HG03342 (cell line): ENCODE results near the gene INF2.
A peak's percentile ranks its signal among the peaks of the same experiment; 100 is the strongest.
"Not testable (repeated sequence)": the region's sequence is repeated elsewhere in the genome, so short reads cannot be mapped to it uniquely, and the experiment has no call there.

Source experiments
- ATAC-seq: cut with Tn5 transposase; IDR thresholded peaks from one replicate; pipeline ENCODE4 v1.9.1; 2021; ENCODE audit warnings: mild to moderate bottlenecking, moderate library complexity; ENCODE audit not compliant: unreplicated experiment

The INF2 gene

DNA sequence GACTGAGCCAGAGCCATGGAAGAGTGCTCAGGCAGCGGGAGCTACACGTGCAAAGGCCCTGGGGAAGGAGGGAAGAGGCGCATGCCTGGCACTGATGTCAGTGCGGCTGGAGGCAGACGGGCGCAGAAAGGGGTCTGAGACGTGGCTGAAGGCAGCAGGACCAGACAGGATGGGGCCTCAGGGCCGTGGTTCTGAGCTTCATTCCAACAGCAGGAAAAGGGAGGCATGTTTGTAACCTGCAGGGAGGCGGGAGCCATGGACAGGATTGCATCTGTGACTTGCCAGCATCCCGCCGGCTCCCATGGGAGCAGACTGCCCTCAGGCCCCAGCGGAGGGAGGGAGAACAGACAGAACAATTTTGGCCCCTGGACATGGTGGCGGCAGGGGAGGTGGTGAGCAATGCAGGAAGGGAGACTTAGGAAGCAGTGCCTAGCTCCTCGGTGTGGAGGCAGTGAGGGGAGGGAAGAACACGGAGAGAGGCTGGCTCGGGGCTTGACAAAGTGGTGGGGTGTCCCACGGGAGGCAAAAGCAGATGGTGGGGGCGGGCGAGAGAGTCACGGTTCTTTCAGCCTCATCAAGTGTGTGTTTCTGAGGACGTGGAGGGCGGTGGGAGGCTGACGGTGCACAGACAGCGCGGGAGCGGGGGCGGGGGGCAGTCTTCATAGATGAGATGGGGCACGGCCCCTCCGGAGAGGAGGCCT, 33.3 kb upstream of the INF2 start:
- ATAC-seq, result no peak

DNA sequence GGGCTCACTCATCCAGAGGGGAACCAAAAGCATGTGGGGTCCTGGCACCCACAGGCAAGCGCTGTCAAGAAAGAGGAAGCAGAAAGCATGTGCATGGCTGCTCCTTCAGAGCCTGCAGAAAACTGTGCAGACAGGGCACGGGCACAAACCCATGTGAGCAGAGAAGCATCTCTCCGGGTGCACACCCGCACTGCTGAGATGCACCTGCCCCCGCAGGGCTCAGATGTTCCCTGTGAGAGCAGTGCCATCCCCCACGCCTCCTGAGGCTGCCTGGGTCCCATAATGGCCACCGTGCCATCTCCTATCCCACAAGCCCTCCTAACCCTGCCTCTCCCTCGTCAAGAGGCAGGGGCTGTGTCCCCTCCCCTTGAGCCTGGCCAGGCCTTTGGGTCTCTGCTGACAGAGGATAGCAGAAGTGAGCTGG, 32.3 kb upstream of the INF2 start:
- peak; percentile 30 for ATAC-seq

DNA sequence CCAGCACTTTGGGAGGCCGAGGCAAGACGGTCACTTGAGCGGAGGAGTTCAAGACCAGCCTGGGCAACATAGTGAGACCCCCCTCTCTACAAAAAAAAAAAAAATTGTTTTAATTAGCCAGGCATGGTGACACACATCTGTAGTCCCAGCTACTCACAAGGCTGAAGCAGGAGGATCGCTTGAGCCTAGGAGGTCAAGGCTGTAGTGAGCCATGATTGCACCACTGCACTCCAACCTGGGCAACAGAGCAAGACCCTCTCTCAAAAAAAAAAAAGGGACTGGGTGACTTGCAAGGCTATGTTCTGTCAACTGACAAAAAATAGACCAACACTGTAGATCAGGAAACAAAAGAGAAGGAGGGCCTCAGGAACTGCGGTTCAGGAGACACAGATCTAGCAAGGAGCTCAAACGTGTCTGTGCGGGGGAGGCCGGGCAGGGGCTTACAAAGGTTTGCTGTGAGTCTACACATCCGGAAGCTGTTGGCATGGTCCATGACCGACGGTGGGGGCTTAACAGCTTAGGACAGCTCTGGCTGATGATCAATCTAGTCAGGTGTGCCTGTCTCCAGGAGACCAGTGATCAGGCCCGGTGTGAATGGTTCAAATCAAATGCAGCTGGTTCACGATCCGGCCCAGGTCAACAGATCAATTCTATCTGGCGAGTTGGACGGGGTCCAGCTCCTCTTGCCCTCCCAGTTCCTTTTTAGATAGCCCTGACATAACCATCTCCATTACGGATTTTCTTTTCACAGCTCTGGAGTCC, 31.7 kb upstream of the INF2 start:
- peak; percentile 45 for ATAC-seq

DNA sequence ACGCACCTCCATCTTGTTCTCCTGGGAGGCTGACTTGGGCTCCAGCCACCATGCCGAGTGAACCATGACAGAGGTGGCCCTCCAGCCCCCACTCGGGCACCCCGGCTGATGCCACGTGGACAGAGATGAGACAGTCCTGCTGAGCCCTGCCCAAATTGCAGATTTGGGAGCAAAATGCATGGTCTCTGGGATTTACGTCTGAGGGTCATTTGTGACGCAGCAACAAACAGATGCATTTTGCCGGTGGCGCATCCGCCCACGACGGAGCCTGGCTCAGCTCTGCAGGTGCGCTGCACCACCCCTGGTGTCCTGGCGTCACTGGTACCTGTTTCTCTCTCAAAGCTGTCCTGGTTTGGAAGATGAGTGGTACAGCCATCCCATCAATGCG, 31.1 kb upstream of the INF2 start:
- ATAC-seq, result no peak

DNA sequence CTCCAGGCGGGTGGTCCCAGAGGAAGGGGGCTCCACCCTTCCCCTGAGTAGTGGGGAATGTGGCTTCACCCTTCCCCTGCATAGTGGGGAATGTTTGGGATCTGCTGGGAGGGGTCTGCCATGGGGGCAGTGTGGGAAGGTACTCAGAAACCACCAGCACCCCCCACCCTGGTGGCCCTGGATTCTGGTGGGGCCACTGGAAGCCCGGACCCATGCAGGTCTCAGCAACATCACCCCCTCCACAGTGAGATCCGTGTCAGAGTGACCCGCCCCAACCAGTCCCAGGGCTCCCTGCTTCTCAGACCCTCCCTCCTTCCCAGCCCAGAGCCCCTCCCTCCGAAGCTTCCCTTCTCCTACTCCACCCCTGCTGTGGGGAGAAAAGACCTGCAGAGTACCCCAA, 30.3 kb upstream of the INF2 start:
- ATAC-seq, result no peak

DNA sequence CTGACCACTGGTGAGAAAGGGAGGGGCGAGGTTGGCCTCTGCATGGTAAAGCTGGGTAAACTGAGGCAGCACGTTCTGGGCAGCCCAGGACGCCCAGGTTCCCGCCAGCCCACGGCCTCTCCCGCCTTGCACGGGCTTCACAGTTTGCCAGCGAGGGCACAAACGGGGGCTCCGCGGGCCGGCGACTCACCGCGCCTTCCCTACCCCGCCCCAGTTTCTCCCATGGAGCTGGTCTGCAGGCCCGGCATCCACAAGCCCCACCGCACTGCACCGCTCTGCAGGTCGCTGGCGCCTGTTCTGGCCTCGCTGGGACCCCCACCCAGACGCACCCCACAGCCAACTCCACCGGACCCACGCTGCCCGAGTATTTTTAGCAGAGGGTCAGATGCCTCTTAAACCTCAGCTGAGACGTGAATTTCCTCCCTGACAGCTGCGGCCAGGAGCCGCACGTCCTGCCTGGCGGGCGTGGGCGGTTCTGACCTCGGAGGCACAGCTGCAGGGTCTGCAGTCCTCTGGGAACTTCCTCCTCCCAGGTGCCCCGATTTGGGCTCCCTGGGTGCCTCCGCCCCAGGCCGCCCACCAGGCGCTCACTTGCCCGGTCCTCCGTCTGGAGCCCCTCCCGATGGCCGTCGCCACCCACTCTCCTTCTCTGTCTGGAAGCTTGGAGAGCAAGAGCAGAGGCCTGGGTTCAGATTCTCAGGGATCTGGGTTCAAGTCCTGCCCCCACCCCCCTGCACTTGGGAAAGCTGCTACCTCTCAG, 29.5 kb upstream of the INF2 start:
- ATAC-seq, result no peak

DNA sequence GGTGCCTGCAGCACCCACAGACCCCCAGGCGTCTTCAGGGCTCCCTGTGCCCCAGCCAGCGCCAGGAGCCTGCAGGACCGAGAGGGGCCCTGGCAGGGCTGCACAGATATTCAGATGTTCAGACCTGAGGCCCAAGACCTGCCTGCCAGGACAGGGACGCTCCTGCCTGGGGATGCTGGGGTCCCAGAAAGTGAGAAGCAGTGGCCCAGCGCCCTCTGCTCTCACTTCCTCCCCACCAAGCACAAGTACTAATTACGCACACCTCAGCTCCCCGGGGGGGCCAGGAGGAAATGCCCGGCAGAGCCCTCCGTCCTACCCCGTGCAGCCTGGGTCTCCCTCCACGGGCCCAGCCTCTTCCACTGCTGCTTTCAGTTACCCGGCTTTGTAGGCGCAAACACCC, 28.8 kb upstream of the INF2 start:
- peak; percentile 33 for ATAC-seq

DNA sequence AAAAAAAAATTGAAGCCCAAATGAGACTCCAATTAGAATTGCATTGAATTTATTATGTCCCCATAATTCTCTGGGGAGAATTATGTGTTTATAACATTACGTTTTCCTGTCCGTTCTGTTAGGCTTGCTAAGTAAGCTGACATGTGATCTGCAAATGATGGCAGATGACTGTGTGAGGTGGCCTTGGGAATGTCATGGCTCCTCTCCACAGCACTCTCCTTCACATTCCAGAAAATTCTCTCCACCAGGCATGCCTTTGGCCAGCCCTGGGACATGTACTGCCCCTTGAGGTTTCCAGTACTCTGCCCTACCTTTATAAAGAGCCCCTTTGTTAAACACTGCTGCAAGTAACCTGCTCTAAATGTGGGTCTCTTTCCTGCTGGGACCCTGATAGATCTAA, 28.3 kb upstream of the INF2 start:
- ATAC-seq, result no peak

DNA sequence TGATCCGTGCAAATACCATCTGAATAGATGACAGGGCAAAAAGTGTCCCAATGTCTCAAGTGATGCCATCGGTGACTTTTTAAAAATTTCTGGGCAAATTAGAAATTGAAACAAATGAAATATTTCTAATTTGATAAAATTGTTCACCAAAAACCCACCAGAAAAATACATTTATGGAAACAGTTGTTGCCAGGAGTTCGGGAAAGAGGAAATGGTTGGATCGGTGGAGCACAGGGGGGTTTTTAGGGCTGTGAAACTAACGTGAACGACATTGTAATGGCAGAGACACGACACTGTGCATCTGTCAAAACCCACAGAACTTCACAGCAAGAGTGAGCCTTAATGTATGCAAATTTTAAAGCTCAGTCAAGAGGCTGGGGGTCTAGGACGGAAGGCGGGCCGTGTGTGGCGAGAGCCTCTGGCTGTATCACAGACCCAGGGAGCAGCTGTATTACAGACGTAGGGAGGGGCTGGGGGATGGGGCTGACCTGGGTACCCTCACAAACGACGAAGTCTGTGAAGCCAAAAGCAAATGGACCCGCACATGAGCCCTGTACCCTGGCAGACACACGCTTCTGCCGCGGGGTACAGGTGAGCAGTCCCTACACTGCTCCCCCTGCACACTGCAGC, 27.8 kb upstream of the INF2 start:
- ATAC-seq, result not testable (repeated sequence)

DNA sequence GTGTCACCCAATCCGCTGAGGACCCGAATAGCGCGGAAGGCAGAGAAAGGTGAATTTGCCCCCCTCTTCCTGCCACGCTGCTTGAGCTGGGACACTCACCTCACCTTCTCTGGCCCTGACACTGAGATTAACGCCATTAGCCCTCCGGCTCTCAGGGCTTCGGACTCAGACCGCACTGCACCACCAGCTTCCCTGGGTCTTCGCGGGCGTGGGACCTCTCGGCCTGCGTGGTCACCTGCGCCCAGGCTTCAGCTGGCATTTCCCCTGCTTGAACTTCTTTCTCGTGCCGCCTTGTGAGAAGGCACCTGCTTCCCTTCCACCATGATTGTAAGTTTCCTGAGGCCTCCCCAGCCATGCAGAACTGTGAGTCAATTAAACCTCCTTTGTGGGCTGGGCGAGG, 26.9 kb upstream of the INF2 start:
- ATAC-seq, result not testable (repeated sequence)

DNA sequence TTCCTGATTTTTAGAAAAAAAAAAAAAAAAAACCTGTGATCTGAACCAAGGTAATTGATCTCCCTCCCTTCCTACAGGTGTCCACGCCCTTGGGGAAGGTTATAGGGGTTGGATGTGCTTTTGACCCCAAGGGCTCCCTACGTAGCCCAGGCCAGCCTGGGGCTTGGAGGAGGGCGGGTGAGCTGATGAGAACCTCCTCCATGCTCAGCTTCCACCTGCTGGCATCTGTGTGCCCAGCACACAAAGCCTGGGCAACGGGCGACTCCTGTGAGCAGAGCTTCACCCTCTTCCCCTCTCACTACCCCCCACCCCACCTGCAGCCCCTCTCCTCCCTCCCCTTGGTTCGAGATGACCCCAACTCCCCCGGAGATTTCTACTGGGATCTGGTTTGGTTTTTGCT, 25.3 kb upstream of the INF2 start:
- ATAC-seq, result no peak

DNA sequence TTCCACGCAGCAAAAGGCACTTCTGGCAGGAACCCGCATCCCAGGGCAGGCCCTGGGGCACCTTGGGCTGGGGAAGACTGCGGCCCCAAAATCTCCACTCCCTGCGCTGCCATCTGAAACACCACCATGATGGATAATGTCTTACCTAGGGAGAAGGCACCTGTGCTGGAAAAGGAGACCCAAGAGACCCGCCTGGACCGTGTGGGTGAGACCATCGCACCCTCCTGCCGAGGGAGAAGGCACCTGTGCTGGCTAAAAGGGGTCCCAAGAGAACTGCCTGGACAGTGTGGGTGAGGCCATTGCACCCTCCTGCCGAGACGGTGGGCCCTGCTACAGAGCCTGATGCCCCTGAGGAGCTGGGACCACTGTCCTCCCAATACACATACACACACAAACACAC, 24.8 kb upstream of the INF2 start:
- ATAC-seq, result no peak

DNA sequence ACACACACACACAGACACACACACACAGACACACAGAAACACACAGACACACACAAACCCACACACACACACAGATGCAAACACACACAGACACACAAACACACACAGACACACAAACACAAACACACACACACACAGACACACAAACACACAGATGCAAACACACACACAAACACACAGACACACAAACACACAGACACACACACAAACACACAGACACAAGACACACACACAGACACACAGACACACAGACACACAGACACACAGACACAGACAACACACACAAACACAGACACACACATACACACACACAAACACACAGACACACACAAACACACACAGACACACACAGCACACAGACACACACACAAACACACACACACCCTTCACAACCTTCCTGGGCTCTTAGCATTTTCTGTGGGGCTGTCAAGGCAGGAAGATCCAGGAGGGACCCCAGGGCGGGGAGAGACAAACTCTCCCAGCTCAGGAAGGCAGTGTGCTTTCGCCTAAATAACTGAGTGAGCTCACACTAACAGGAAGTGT, 24.2 kb upstream of the INF2 start:
- ATAC-seq, result no peak

DNA sequence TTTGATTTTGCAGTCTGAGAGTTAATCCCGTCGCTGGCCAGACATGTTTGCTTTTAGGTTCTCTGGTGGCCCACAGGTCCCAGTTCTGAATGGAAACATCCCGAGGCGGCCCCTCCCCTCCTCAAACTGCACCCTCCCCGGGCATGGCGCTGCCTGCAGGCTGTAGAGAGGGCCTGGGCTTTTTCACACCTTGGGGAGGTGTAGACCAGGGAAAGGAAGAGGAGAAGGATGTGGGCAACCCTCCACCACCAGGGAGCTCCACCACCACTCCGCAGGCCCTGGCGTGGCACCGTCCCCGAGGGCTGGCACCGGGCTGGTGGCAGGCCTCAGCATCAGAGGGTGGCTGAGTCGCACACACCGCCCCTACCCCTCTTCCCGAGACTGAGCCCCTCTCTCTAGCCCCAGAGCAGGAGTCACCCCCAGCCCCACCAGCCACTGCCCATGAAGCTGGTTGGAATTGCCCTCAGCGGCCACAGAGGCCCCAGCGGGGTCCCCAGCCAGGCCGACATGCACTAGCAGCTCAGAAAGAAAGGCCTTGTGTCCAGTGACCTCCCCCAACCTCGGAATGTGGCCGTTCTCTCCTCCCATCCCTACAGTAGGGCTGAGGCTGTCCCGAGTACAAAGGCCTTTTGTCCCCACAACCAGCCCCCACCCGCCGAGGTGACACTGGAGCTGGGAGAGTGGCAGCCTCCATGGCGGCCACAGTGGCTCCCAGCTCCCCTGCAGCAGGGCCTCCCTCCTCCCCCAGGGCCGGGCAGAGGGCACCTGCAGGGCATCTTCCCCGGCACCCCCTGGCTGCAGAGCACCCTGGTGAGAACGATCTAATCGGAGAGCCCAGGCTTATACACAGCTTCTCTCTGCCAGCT, 23.5 kb upstream of the INF2 start:
- ATAC-seq, result no peak

DNA sequence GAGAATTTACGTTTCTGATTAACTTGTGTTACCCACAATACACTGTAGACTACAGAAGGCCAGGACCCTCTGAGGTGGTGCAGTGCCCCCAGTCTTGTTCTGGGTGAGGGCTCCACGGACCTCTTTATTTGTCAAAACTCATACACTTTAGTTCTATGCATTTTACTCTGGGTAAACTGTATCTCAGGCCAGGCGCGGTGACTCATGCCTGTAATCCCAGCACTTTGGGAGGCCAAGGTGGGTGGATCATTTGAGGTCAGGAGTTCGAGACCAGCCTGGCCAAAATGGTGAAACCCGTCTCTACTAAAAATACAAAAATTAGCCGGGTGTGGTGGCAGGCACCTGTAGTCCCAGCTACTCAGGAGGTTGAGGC, 22.9 kb upstream of the INF2 start:
- ATAC-seq, result not testable (repeated sequence)

DNA sequence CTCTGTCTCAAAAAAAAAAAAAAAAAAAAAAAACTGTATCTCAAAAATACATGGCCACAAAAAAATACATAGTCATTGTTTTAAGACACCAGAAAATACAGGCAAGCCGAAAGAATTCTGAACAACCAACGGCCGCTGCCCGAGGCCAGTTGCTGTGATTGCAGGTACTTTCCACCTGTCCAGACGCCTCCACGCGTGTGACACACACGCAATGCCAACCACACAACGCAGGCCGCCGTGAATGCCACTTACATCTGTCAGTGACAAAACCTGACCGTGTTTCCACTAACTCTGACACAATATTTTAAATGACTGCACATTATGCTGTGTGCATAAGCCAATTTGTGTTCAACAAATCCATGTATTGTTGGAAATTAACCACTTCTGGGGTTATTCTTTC, 22.4 kb upstream of the INF2 start:
- no peak for ATAC-seq

DNA sequence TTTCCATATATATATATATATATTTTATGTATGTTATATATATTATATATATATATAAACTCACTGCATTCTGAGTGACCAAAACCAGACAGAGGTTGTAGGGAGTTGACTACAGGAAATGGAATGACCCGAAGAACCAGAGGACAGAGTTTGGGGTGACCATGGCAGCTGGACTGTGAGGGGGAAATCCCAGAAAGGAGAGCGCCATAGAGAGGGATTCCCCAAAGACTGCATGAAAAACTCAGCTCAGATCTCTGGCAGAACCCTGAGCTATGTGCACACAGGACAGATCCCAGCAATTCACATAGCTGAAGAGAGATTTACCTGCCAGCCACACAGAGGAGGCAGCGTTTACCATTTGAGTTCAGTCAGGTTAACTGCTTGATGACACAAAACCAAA, 19.7 kb upstream of the INF2 start:
- ATAC-seq, result no peak

DNA sequence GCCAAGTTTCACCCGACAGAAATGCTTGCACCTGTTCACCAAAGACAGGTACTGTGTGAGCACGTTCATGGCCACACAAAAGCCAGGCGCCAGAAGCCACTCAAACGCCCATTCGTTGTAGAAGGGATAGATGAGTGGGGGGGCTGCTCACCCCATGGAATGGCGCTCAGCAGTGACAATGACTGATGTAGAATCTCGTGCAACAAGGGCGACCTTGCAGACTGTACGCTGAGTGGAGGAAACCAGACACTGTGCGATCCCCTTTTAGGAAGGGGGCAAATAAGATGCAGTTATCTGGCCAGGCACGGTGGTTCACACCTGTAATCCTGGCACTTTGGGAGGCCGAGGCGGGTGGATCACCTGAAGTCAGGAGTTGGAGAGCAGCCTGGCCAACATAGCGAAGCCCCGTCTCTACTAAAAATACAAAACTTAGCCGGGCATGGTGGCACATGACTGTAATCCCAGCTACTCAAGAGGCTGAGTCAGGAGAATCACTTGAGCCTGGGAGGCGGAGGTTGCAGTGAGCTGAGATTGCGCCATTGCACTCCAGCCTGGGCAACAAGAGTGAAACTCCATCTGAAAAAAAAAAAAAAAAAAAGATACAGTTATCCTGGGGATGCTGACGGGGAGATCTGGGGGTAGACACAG, 18.0 kb upstream of the INF2 start:
- not testable (repeated sequence) for ATAC-seq

DNA sequence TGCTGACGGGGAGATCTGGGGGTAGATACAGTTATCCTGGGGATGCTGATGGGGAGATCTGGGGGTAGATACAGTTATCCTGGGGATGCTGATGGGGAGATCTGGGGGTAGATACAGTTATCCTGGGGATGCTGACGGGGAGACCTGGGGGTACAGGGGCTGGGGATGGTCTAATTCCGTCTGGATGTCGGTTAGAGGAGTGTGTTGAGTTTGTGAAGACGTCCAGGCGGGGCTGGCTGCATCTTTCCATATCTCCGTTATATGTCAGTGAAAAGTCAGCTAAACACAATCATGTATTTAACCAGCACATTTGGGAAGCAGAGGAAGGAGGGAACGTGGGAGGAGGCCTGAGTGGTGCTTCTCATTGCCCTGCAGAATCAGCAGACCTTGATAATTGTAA, 17.3 kb upstream of the INF2 start:
- not testable (repeated sequence) for ATAC-seq

DNA sequence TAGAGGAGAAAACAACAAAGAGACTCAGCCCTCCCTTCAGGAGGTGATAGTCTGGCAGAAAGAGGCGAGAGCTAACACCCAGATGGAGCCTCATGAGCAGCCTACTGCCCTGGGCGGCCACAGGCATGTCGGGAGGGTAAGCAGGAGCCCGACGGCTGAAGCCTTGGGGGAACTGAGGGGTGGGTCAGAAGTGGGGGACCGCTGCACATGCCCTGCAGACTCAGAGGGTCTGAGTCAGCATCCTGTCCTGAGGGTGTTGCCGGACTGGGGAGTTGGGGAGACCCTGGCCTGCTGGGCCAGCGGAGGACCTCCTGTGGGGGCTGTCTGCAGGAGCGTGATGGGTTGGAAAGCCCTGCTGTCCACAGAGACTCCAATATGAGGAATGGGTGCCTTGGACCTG, 15.9 kb upstream of the INF2 start:
- no peak for ATAC-seq
